GM12865 (cell line): Measurements from ENCODE around the gene TTLL8.
A peak's percentile ranks its signal among the peaks of the same experiment; 100 is the strongest.

ENCODE experiments used
- DNase-seq: peaks from one replicate; pipeline ENCODE4 v3.0.0; 2010; ENCODE audit warnings: low read depth
- H3K4me3 ChIP-seq: 2 replicates; pipeline ENCODE4 v1.5.1; 2011; ENCODE audit warnings: mild to moderate bottlenecking, low read depth, low read length, control low read depth
- TF ChIP-seq, protein P1 (sequence below): IDR thresholded peaks from 2 replicates; pipeline ENCODE4 v1.5.1; 2011; ENCODE audit warnings: low read length, control low read depth, low read depth, inconsistent platforms; ENCODE audit not compliant: insufficient read depth; ENCODE audit errors: missing control alignments

TTLL8 gene

GRCh38 chr22:49977578-49977977, 80.5 kb downstream of the TTLL8 start:
- DNase-seq, result no peak
- no peak overlapping the region for H3K4me3 ChIP-seq
- TF ChIP-seq, protein P1, sequence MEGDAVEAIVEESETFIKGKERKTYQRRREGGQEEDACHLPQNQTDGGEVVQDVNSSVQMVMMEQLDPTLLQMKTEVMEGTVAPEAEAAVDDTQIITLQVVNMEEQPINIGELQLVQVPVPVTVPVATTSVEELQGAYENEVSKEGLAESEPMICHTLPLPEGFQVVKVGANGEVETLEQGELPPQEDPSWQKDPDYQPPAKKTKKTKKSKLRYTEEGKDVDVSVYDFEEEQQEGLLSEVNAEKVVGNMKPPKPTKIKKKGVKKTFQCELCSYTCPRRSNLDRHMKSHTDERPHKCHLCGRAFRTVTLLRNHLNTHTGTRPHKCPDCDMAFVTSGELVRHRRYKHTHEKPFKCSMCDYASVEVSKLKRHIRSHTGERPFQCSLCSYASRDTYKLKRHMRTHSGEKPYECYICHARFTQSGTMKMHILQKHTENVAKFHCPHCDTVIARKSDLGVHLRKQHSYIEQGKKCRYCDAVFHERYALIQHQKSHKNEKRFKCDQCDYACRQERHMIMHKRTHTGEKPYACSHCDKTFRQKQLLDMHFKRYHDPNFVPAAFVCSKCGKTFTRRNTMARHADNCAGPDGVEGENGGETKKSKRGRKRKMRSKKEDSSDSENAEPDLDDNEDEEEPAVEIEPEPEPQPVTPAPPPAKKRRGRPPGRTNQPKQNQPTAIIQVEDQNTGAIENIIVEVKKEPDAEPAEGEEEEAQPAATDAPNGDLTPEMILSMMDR, result no peak

DNA sequence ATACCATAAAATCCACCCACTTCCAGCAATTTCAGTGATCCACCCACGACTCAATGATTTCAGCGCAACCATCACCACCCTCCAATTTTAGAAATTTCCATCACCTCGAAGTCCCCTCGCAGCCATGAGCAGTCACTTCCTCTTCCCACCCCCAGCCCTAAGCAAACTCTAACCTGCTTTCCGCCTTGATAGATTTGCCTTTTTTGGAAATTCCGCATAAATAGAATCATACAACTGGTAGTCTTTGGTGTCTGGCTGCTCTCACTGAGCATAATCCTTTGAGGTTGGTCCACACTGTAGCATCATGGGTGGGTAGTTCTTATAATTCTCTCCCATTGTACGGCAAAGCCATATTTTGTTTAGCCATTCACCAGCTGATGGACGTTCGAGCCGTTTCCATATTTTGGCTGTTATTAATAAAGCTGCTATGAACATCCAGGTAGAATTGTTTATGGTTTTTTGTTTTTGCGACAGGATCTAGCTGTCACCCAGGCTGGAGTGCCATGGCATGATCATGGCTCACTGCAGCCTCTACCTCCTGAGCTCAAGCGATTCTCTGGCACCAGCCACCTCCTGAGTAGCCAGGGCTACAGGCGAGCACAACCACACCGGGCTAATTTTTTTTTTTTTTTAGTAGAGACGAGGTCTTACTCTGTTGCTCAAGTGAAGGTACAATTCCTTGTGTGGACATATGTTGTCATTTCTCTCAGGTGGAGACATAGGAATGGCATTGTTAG, 81.5 kb downstream of the TTLL8 start:
- H3K4me3 ChIP-seq, result no peak overlapping the region
- TF ChIP-seq, protein P1, result no peak
- peak; percentile 68 for DNase-seq

DNA sequence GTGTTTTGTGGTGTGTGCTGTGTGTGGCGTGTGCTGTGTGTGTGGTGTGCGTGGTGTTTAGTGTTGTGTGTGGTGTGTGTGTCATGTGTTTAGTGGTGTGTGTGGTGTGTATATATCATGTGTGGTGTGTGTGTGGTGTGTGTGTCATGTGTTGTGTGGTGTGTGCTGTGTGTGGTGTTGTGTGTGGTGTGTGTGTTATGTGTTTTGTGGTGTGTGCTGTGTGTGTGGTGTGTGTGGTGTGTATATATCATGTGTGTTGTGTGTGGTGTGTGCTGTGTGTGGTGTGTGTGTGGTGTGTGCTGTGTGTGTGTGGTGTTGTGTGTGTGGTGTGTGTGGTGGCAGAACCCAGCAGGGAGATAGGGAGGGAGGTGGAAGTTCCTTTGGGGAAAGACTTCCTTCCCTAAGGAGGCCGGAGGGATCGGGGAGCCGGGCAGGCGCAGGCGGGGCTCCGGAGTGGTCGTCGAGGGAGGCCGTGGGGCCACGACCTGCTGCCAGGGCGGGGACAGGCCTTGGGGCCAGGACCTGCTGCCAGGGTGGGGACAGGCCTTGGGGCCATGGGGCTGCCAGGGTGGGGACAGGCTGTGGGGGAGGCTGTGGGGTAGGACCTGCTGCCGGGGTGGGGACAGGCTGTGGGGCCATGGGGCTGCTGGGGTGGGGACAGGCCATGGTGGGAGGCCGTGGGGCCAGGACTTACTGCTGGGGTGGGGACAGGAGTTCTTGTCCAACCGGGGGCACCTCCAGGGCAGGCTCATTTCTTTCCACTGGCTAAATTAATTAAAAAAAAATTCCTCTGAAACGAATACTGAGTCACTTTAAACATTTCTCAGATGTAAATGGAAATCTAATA, 82.3 kb downstream of the TTLL8 start:
- DNase-seq, result peak; percentile 41
- TF ChIP-seq, protein P1, result no peak
- no peak overlapping the region for H3K4me3 ChIP-seq

DNA sequence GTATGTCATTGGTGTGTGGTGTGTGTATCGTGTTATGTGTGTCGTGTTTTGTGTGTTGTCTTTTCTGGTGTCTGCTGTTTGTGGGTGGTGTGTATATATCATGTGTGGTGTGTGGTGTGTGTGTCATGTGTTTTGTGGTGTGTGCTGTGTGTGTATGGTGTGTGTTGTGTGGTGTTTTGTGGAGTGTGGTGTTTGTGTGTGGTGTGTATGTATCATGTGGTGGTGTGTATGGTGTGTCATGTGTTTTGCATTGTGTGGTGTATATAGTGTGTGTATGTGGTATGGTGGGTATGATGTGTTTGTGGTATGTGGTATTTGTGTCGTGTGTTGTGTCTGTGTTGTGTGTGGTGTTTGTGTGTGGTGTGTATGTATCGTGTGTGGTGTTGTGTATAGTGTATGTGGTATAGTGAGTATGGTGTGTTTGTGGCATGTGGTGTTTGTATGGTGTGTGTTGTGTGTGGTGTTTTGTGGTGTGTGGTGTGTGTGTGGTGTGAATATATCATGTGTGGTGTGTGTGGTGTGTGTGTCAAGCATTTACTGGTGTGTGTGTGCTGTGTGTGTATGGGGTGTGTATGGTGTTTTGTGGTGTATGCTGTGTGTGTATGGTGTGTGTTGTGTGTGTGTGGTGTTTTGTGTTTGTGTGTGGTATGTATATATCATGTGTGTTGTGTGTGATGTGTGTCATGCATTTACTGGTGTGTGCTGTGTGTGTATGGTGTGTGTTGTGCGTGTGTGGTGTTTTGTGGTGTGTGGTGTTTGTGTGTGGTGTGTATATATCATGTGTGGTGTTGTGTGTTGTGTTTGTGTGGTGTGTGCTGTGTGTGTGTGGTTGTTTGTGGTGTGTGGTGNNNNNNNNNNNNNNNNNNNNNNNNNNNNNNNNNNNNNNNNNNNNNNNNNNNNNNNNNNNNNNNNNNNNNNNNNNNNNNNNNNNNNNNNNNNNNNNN, 84.8 kb downstream of the TTLL8 start:
- DNase-seq, result no peak
- TF ChIP-seq, protein P1, result no peak

GRCh38 chr22:49972163-49973017, 85.7 kb downstream of the TTLL8 start:
- TF ChIP-seq, protein P1, result no peak
- H3K4me3 ChIP-seq, result peak overlapping the region; percentile 63
- DNase-seq, result no peak

More for the DNA sequence above, 84.8 kb downstream of the TTLL8 start:
- H3K4me3 ChIP-seq, result no peak overlapping the region
